GM19238 (cell line): ENCODE results near the gene ERBIN.
"Not testable (repeated sequence)": the region's sequence is repeated elsewhere in the genome, so short reads cannot be mapped to it uniquely, and the experiment has no call there.

ENCODE experiments used
- DNase-seq: peaks from one replicate; pipeline ENCODE4 v3.0.0; 2011; ENCODE audit warnings: low spot score; ENCODE audit not compliant: insufficient read length

Gene ERBIN

GRCh38 chr5:65955746-65956145 lies 29.4 kb downstream of the ERBIN start:
- no peak for DNase-seq

DNA sequence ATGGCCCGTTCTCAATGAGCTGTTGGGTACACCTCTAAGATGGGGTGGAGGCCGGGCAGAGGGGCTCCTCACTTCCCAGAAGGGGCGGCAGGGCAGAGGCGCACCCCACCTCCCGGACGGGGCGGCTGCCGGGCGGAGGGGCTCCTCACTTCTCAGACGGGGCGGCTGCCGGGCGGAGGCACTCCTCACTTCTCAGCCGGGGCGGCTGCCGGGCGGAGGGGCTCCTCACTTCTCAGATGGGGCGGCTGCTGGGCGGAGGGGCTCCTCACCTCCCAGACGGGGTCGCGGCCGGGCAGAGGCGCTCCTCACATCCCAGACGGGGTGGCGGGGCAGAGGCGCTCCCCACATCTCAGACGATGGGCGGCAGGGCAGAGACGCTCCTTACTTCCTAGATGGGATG lies 31.3 kb downstream of the ERBIN start:
- not testable (repeated sequence) for DNase-seq

- no peak for DNase-seq
These were observed 35.3 kb downstream of the ERBIN start for GRCh38 chr5:65961633-65962032.

- DNase-seq, result no peak
These were observed 41.1 kb downstream of the ERBIN start for GRCh38 chr5:65967288-65968066.

DNA sequence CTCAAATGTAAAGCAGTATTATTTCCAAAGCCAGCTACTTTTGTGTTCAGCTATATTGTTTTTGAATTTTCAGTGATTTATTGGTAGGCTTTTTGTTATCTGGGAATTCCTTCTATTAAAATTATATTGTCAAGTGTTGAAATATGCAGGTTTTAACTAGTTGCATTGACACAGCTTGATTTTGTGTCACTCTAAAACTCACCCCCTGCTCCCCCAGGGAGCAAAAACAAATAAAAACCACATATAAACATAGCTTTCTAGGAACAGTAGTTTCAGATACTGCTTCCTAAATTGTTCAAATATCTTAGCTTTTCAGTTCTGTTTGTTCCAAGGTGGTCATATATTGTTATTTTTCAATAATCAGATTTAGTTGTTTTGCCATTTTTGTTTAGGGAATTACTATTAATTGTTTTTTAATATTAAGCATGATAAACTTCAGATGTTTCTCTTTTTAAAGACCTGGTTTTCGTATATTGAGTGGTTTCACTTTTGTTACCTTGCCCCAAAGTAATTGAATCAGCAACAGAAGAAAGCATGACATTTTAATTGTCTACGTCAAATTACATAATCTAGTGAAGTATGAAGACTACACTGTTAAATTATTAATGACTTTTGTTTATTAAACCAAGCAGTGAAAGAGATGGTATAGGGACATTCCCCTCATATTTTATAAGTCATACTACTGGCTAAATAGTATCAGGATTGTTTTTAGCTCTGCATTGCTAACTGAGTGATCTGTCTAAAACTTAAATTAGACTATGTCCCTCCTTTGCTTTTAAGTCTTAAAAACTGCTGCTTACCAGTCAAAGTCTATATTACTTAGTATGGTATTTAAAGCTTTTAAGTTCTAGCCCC lies 43.4 kb downstream of the ERBIN start:
- DNase-seq, result no peak

DNA sequence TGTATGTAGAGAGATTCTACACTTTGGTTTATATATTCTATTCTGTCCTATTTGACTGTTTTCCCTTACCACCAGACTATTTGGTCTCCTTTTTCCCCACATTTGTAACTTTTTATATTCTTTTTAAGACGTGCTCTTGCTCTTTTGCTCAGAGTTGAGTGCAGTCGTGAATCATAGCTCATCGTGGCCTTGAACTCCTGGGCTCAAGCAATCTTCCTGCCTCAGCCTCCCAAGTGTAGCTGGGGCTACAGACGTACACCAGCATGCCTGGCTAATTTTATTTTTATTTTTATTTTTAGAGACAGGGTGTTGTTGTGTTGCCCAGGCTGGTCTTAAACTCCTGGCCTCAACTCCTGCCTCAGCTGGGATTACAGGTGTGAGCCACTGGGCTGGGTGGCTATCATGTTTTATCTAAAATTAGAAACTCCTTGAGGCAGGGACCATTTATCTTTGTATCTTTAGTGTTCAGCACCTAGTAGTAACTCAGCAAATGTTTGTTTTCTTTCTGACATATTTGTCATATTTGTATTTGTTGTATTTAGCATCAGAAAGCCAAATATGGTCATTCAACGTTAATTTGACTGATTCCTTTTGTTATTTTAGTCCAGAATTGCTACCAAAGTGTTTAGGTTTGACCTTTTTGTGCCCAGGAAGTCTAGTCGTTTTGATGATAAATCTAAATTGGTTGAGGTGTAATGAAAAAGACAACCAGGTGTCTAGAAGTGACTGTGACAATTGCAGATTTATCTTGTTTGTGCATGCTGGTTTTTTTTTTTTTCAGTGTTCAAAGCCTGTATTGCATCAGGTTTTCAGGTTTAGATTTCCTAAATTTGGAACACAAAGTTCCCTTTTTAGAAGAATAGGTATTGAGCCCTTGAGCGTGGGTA lies 44.3 kb downstream of the ERBIN start:
- no peak for DNase-seq

DNA sequence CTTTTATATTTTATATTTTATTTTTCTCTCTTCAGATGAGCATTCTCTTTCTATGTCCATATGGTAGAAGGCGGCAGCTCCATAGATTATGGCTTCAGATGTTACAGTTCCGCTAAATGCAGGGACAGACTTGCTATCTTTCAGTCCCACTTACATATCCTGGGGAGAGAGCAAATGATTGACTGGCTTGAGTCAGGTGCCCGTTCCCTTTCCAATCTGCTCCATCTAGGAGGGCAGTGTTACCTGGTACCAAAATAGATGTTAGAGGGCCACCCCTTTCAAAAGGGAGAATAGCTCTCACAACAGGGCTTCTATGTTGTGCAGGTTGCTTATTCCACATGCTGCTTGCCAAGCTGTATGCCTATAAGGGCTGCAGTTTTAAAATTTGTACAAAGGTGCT lies 45.3 kb downstream of the ERBIN start:
- no peak for DNase-seq

DNA sequence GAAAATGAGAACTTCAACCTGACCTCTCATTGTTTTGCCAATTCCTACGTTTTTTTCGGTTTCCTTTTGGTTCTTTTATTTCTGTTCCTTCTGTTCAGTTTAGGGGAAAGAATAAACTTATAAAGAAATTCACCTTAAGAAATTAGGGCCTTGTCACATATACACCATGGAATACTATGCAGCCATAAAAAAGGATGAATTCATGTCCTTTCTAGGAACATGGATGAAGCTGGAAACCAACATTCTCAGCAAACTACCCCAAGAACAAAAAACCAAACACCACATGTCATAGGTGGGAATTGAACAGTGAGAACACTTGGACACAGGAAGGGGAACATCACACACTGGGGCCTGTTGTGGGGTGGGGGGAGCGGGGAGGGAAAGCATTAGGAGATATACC lies 46.5 kb downstream of the ERBIN start:
- DNase-seq, result not testable (repeated sequence)

DNA sequence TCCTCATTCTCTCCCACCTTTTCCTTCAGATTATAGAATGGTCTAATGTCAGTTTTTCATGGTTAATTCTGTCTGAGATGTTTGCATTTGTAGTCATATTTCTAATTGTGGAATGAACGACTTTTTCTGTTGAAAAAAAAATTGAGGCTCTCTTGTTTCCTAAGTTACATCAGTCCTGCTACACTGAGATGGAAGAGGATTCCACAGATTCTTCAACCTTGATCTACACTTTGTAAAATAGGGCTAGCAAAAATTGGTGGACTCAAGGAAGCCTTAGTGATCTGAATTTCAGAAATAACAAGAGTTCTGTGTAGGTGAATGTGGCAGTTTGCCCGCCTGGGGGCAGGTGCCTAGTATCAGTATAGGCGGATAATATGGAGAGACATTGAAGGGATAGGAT lies 51.9 kb downstream of the ERBIN start:
- no peak for DNase-seq

DNA sequence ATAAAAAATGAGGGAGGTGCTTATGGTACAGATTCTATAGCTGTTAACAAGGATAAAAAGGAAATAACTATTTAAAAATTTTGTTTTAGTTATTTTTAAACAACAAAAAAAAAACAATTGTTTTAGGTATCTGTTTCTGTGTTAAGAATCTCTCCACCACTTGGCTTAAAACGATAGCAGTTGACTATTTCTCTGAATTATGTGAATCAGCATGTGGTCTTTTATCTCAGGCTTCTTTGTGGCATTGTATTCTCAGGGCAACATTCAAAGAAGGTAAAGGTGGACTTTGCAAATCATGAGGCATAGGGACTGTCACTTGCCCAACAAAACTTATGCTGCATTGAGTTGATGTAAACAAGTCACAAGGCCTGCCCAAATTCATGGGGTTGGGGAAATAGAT lies 55.2 kb downstream of the ERBIN start:
- no peak for DNase-seq

GRCh38 chr5:65981969-65982619 lies 55.7 kb downstream of the ERBIN start:
- no peak for DNase-seq

GRCh38 chr5:65982635-65983034 lies 56.3 kb downstream of the ERBIN start:
- no peak for DNase-seq

DNA sequence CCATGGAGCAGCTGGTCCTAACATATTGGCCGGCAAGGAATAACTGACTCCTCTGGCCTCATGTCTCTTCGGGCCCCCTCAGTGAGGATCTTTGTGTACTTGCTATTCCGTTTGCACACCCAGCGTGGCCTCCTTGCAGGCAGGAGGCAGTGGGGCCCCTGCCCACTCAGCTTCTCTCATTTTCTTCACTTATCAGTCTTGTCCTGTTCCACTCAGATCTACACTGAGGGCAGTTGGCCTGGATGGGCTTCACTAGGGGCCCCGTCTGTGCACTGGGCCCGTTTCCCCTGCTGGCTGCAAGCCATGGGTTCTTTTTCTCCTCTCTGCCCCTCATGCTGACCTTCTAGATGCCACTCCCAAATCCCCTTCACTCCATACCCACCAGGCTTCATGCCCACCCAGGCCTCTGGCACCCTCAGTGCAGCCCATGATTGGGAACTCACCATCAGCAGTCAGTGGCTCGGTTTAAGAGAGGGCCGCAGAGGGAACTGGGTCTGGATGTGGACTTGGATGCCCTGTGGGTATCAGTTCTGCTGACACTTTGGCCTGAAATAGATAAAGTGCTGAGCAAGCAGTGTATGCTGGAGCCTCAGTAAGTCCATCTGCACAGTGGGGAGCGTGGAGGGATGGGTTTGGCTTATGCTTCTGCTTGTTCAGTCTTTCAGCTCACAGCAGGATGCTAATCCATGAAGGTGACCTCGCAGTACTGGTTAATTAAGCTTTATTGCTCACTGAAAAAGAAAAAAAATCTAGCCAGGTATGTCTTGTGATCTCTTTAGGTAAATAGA lies 57.9 kb downstream of the ERBIN start:
- no peak for DNase-seq

GRCh38 chr5:65986050-65986451 lies 59.7 kb downstream of the ERBIN start:
- no peak for DNase-seq

DNA sequence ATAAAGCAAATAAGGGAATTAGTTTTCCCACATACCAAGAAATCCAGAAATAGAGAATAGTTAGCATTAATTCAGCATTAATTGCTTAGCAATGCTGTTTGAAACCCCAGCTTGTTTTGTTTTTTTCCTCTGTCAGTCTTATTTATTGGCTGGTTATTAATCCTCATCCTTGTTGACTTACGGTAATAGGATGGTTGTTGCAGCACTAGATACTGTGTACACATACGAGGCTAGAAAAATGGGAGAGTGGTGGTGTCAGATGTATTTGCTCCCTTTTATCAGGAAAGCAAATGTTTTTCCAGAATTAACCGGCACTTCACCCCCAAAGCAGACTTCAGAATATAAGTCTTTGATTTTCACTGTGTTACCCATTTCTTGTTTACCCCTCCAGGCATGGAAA lies 60.4 kb downstream of the ERBIN start:
- DNase-seq, result no peak

- DNase-seq, result no peak
These were observed 61.6 kb downstream of the ERBIN start for GRCh38 chr5:65987982-65988381.

DNA sequence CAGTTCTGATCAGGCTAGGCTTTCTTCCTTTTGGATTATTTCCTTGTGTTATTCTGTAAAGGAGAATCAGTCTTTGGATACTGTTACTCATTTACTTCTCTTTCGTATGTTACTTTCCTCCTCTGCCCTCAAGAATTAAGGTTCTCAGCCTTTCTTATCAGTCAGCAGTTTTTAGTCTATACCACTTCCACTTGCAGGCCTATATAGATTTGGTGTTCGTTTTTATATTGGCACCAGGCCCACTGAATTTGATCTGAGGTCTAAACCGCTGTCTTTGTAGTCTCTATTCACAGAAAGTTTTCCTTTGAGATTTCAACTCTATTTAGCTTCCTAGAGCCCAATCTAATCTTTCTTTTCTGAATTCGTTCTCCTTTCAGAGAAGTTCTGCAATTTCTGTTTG lies 62.8 kb downstream of the ERBIN start:
- no peak for DNase-seq

DNA sequence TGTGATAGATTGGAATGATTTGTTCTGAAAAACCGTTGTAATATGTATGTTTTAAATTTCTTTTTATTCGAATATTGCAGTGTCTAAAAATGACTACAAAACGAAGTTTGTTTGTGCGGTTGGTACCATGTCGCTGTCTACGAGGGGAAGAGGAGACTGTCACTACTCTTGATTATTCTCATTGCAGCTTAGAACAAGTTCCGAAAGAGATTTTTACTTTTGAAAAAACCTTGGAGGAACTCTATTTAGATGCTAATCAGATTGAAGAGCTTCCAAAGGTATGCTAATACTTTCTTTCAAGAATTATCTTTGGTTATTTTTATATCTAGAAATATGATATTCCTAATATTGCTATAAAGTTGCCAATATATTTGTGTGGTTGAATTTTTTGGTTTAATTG lies 66.3 kb downstream of the ERBIN start:
- no peak for DNase-seq

- DNase-seq, result no peak
These were observed 67.9 kb downstream of the ERBIN start for GRCh38 chr5:65994117-65994786.
